HG03520 (cell line): ENCODE results near the gene KNDC1.
"Not testable (repeated sequence)": the region's sequence is repeated elsewhere in the genome, so short reads cannot be mapped to it uniquely, and the experiment has no call there.

Experiments
- ATAC-seq: cut with Tn5 transposase; IDR thresholded peaks from one replicate; pipeline ENCODE4 v1.9.1; 2021; ENCODE audit warnings: mild to moderate bottlenecking, moderate library complexity; ENCODE audit not compliant: unreplicated experiment

KNDC1 gene

GRCh38 chr10:133161486-133162109, 1.6 kb downstream of the KNDC1 start:
- no peak for ATAC-seq

- ATAC-seq: no peak
Measured at GRCh38 chr10:133162178-133162909, 2.3 kb downstream of the KNDC1 start.

GRCh38 chr10:133162910-133163856, 3.2 kb downstream of the KNDC1 start:
- ATAC-seq: no peak

- no peak for ATAC-seq
Measured at GRCh38 chr10:133163889-133164815, 4.1 kb downstream of the KNDC1 start.

GRCh38 chr10:133164816-133165555, 5.0 kb downstream of the KNDC1 start:
- ATAC-seq: no peak

GRCh38 chr10:133165556-133166503, 5.8 kb downstream of the KNDC1 start:
- ATAC-seq: no peak

- ATAC-seq: no peak
Measured at GRCh38 chr10:133166504-133166827, 6.4 kb downstream of the KNDC1 start.

GRCh38 chr10:133166828-133167692, 7.0 kb downstream of the KNDC1 start:
- no peak for ATAC-seq

- ATAC-seq: no peak
Measured at GRCh38 chr10:133167693-133168616, 7.9 kb downstream of the KNDC1 start.

- ATAC-seq: no peak
Measured at GRCh38 chr10:133168617-133169031, 8.6 kb downstream of the KNDC1 start.

- ATAC-seq: no peak
Measured at GRCh38 chr10:133169173-133169947, 9.3 kb downstream of the KNDC1 start.

- ATAC-seq: no peak
Measured at GRCh38 chr10:133170092-133170491, 10.1 kb downstream of the KNDC1 start.

GRCh38 chr10:133173860-133174640, 14.0 kb downstream of the KNDC1 start:
- no peak for ATAC-seq

- ATAC-seq: no peak
Measured at GRCh38 chr10:133174689-133175263, 14.8 kb downstream of the KNDC1 start.

- not testable (repeated sequence) for ATAC-seq
Measured at GRCh38 chr10:133175624-133176023, 15.6 kb downstream of the KNDC1 start.
